Esophagus squamous epithelium (tissue), 4 donors: ENCODE results near the gene ENTPD2.

Experiments
- POLR2A ChIP-seq, 4 donors: fragments of 450-650 bp; IDR thresholded peaks; one replicate each; pipeline ENCODE4 v1.6.1; 2017; ENCODE audit warnings: antibody characterized with exemption in 4 of 4, mild to moderate bottlenecking in 4 of 4, moderate library complexity in 3 of 4
- TF ChIP-seq, protein P1 (sequence below), 6 experiments: fragments of 450-650 bp in 4 of 6; fragments of 200-600 bp in 2 of 6; sonication (generic) in 2 of 6; IDR thresholded peaks; one replicate each; pipeline ENCODE4 v1.5.1; 2016 to 2019; ENCODE audit warnings: antibody characterized with exemption in 6 of 6, mild to moderate bottlenecking in 4 of 6, moderate library complexity in 4 of 6

DNA sequence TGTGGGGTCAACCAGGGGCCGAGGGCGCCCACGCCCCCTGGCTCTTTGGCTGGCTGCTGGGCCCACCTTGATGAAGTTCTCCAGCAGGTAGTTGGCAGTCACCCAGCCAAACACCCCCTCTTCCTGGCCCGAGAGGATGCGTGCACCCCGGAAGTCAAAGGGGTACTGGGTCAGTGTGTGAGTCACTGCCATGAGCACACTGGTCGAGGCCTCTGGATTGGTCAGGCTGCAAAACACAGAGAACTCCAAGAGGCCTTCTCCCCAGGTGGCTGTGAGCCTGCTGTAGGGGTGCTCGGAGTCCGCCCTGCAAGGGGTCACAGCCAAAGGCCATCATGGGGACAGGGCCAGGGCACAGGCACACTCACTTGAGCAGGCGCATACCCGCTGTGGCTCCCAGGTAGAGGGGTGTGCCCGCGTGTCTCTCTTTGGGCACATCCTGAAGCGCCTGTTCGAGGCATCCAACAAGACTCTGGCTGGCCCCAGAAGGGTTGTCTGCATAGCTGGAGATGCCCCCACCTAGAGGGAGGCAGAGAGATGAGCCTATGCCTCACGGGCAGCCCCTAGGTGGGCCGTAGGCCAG lies 2.6 kb downstream of the ENTPD2 start:
- no peak for TF ChIP-seq POLR2A (IDR thresholded peaks at IDR 0.05)
- TF ChIP-seq, protein P1, sequence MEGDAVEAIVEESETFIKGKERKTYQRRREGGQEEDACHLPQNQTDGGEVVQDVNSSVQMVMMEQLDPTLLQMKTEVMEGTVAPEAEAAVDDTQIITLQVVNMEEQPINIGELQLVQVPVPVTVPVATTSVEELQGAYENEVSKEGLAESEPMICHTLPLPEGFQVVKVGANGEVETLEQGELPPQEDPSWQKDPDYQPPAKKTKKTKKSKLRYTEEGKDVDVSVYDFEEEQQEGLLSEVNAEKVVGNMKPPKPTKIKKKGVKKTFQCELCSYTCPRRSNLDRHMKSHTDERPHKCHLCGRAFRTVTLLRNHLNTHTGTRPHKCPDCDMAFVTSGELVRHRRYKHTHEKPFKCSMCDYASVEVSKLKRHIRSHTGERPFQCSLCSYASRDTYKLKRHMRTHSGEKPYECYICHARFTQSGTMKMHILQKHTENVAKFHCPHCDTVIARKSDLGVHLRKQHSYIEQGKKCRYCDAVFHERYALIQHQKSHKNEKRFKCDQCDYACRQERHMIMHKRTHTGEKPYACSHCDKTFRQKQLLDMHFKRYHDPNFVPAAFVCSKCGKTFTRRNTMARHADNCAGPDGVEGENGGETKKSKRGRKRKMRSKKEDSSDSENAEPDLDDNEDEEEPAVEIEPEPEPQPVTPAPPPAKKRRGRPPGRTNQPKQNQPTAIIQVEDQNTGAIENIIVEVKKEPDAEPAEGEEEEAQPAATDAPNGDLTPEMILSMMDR (IDR thresholded peaks at IDR 0.05) = no peak
